Keratinocyte (primary cell): ENCODE measurements around the gene DNAJC17. TPM values are rescaled to one million over a fixed set of nuclear protein-coding genes. Genes with fewer than 3 reads are reported as not detected.

ENCODE experiments used
- DNase-seq: peaks from one replicate; pipeline ENCODE4 v3.0.0-alpha.2; 2011; ENCODE audit warnings: low read depth, missing footprints, low spot score
- FAIRE-seq: peaks from 2 replicates; lab custom pipeline; 2011; peaks lifted over from hg19 to GRCh38; lab: Jason Lieb, UNC
- H2AFZ ChIP-seq: 2 replicates; pipeline ENCODE4 v1.6.0; 2012; ENCODE audit warnings: low read length, control low read depth, inconsistent platforms; ENCODE audit not compliant: control insufficient read depth
- H3K27ac ChIP-seq: 2 replicates; pipeline ENCODE4 v1.5.1; 2011; ENCODE audit warnings: low read length; ENCODE audit not compliant: control insufficient read depth, insufficient read depth
- H3K27me3 ChIP-seq: 3 replicates; pipeline ENCODE4 v1.6.0; 2011; ENCODE audit warnings: low read length; ENCODE audit not compliant: control insufficient read depth, insufficient read depth; ENCODE audit errors: extremely low read depth
- H3K36me3 ChIP-seq, 2 experiments: 2 replicates in 1 of 2; 3 replicates in 1 of 2; pipeline ENCODE4 v1.5.1; 2011; ENCODE audit warnings: low read length in 2 of 2, mild to moderate bottlenecking in 1 of 2; ENCODE audit not compliant: control insufficient read depth in 2 of 2, insufficient read depth in 2 of 2; ENCODE audit errors: extremely low read depth in 1 of 2
- H3K4me1 ChIP-seq: 3 replicates; pipeline ENCODE4 v1.5.1; 2011; ENCODE audit warnings: low read length; ENCODE audit not compliant: control insufficient read depth, insufficient read depth; ENCODE audit errors: extremely low read depth
- H3K4me2 ChIP-seq: 3 replicates; pipeline ENCODE4 v1.6.0; 2011; ENCODE audit warnings: low read depth, low read length; ENCODE audit not compliant: control insufficient read depth, insufficient read depth; ENCODE audit errors: extremely low read depth
- H3K4me3 ChIP-seq, 3 experiments: fragments of 200-600 bp in 1 of 3; sonication (generic) in 1 of 3; 2 replicates in 2 of 3; 3 replicates in 1 of 3; pipeline ENCODE4 v1.5.1; 2011 to 2016; ENCODE audit warnings: low read length in 3 of 3, mild to moderate bottlenecking in 3 of 3, control low read depth in 2 of 3, inconsistent platforms in 1 of 3, low read depth in 1 of 3, mixed read lengths in 1 of 3, mixed run types in 1 of 3, moderate library complexity in 1 of 3; ENCODE audit not compliant: control insufficient read depth in 2 of 3, insufficient read depth in 2 of 3; ENCODE audit errors: extremely low read depth in 1 of 3
- H3K79me2 ChIP-seq: 2 replicates; pipeline ENCODE4 v1.6.0; 2012; ENCODE audit warnings: low read length; ENCODE audit not compliant: control insufficient read depth, insufficient read depth
- H3K9ac ChIP-seq: 3 replicates; pipeline ENCODE4 v1.6.0; 2011; ENCODE audit warnings: low read length; ENCODE audit not compliant: control insufficient read depth, insufficient read depth; ENCODE audit errors: extremely low read depth
- H3K9me1 ChIP-seq: 3 replicates; pipeline ENCODE4 v1.6.0; 2011; ENCODE audit warnings: low read length; ENCODE audit not compliant: control insufficient read depth, insufficient read depth; ENCODE audit errors: extremely low read depth
- H3K9me3 ChIP-seq: 2 replicates; pipeline ENCODE4 v1.5.1; 2012; ENCODE audit warnings: low read depth, low read length; ENCODE audit not compliant: control insufficient read depth
- H4K20me1 ChIP-seq: 3 replicates; pipeline ENCODE4 v1.6.0; 2011; ENCODE audit warnings: low read length; ENCODE audit not compliant: control insufficient read depth, insufficient read depth; ENCODE audit errors: extremely low read depth
- CTCF ChIP-seq, 3 experiments: IDR thresholded peaks in 1 of 3; conservative IDR thresholded peaks in 1 of 3; optimal IDR thresholded peaks in 1 of 3; 2 replicates in 2 of 3; 3 replicates in 1 of 3; pipeline versions ENCODE3 to v1.5.1; 2011; ENCODE audit warnings: low read length in 3 of 3, mild to moderate bottlenecking in 3 of 3, moderate library complexity in 2 of 3, control low read depth in 1 of 3, inconsistent platforms in 1 of 3; ENCODE audit not compliant: insufficient read depth in 2 of 3; ENCODE audit errors: extremely low read depth in 1 of 3
- EZH2 ChIP-seq: IDR thresholded peaks from one replicate; pipeline ENCODE4 v1.6.1; 2012; ENCODE audit warnings: inconsistent platforms, mild to moderate bottlenecking, low read length, moderate library complexity
- dilution Hi-C: fragments of 300-500 bp; cut with MboI; formaldehyde crosslinking; loops from one replicate; pipeline ENCODE4 v1.7.0; 2020; ENCODE audit warnings: low sequenced_read_pairs; ENCODE audit not compliant: extremely low pct_ligation_motif_present
- polyA plus RNA-seq, 5 experiments: library from polyadenylated mRNA; depleted of rRNA in 3 of 5; stranded (reverse) in 3 of 5; stranded (forward) in 1 of 5; unstranded in 1 of 5; fragments of >200 nt; gene quantifications; 1 replicate in 1 of 5; 2 replicates in 3 of 5; 3 replicates in 1 of 5; pipeline versions ENCODE4 v1.2.1 to v1.2.3, GENCODE V29; 2011 to 2012; ENCODE audit warnings: missing spikeins in 2 of 5, low read depth in 1 of 5, low replicate concordance in 1 of 5

The DNAJC17 gene
- polyA plus RNA-seq, 1 donor (not counting 4 experiments of a cell fraction or from before 2014, with no cell fraction given), result 35.3 TPM

- peaks cover 18% of the 10 kb centered on the region for H4K20me1 ChIP-seq
- H3K9ac ChIP-seq, result no peak overlapping the region
- no peak overlapping the region for H3K4me2 ChIP-seq
- FAIRE-seq (no peak), DNase-seq (no peak)
- H3K4me3 ChIP-seq, result no peak overlapping the region
- H3K4me1 ChIP-seq, result peaks cover 25% of the 10 kb centered on the region
- H3K27me3 ChIP-seq, result no peaks in the 10 kb centered on the region
- no peak overlapping the region for H2AFZ ChIP-seq
- H3K79me2 ChIP-seq, result peaks cover 63% of the 10 kb centered on the region
- no peaks in the 10 kb centered on the region for H3K9me3 ChIP-seq
- TF ChIP-seq EZH2 (no peak), CTCF (optimal IDR thresholded peaks at IDR 0.05 in 1 of 3, IDR thresholded peaks at IDR 0.05 in 1 of 3, conservative IDR thresholded peaks at IDR 0.05 in 1 of 3; ENCODE audit: extremely low read depth in 1 of 3, insufficient read depth in 2 of 3, low read length in 3 of 3) (no peak)
- dilution Hi-C loops, result no loop called here
- H3K36me3 ChIP-seq, result peaks cover 38 to 61% of the 10 kb centered on the region in 2 experiments
- H3K27ac ChIP-seq, result no peak overlapping the region
- peaks cover 4% of the 10 kb centered on the region for H3K9me1 ChIP-seq
These were observed 43.4 kb upstream of the DNAJC17 start for GRCh38 chr15:40850576-40851112.

- dilution Hi-C loops, result no loop called here
- DNase-seq (no peak), FAIRE-seq (peak; percentile 76)
- H3K4me2 ChIP-seq, result peak overlapping the region; percentile 97
- peaks cover 36% of the 10 kb centered on the region for H3K4me1 ChIP-seq
- peaks cover 21% of the 10 kb centered on the region for H4K20me1 ChIP-seq
- H3K9me3 ChIP-seq, result no peaks in the 10 kb centered on the region
- peaks cover 73% of the 10 kb centered on the region for H3K79me2 ChIP-seq
- H3K27ac ChIP-seq, result peak overlapping the region; percentile 92
- H3K9ac ChIP-seq, result peak overlapping the region; percentile 85
- H3K27me3 ChIP-seq, result no peaks in the 10 kb centered on the region
- TF ChIP-seq CTCF (optimal IDR thresholded peaks at IDR 0.05 in 1 of 3, IDR thresholded peaks at IDR 0.05 in 1 of 3, conservative IDR thresholded peaks at IDR 0.05 in 1 of 3; ENCODE audit: extremely low read depth in 1 of 3, insufficient read depth in 2 of 3, low read length in 3 of 3), result peak in 2 of 3 experiments; percentile 9 to 41
- TF ChIP-seq EZH2, result no peak
- peaks cover 4% of the 10 kb centered on the region for H3K9me1 ChIP-seq
- peaks cover 16 to 34% of the 10 kb centered on the region in 2 experiments for H3K36me3 ChIP-seq
- H3K4me3 ChIP-seq, result peak overlapping the region; percentile 79 to 99 (median 95)
- no peak overlapping the region for H2AFZ ChIP-seq
These were observed 40.1 kb upstream of the DNAJC17 start for GRCh38 chr15:40847223-40847961.
